A172 (cell line): ENCODE measurements around the gene PPIL6. TPM values are rescaled to one million over a fixed set of nuclear protein-coding genes. Genes with fewer than 3 reads are reported as not detected.
A peak's percentile ranks its signal among the peaks of the same experiment; 100 is the strongest.

Experiments
- DNase-seq: peaks from one replicate; pipeline ENCODE4 v3.0.0-alpha.2; 2015; ENCODE audit warnings: low spot score
- total RNA-seq: library from RNA; depleted of rRNA; stranded (reverse); fragments of >200 nt; shearing (Covaris generic); gene quantifications from 2 replicates; pipeline ENCODE4 v1.2.3, GENCODE V29; 2014; rRNA removed

PPIL6 gene
- 1.7 and 2.4 TPM in 2 replicates for total RNA-seq

GRCh38 chr6:109440331-109441068 lies at the start of gene PPIL6, which contains the start of gene SMPD2:
Gene PPIL6, minus strand, starts transcription at chr6:109440628. Its CDS starts 38 bp downstream, at chr6:109440590.
Gene SMPD2, plus strand, starts transcription at chr6:109440724. Its CDS starts 398 bp downstream, at chr6:109441122.
- DNase-seq = peak; percentile 63

GRCh38 chr6:109488001-109488400 lies 47.6 kb upstream of the PPIL6 start:
- DNase-seq = no peak

GRCh38 chr6:109486068-109486467 lies 45.6 kb upstream of the PPIL6 start:
- DNase-seq = no peak

- DNase-seq = no peak
Observed at GRCh38 chr6:109485266-109485935, 45.0 kb upstream of the PPIL6 start.

- DNase-seq = no peak
Observed at GRCh38 chr6:109484122-109484521, 43.7 kb upstream of the PPIL6 start.

GRCh38 chr6:109483735-109484057 lies 43.3 kb upstream of the PPIL6 start:
- no peak for DNase-seq

- peak; percentile 68 for DNase-seq
Observed at GRCh38 chr6:109482905-109483734, 42.7 kb upstream of the PPIL6 start, which contains the start of gene ZBTB24. Gene ZBTB24, minus strand, starts transcription at chr6:109483219. Its CDS starts 1,193 bp downstream, at chr6:109482026.

- DNase-seq = no peak
Observed at GRCh38 chr6:109480993-109481480, 40.6 kb upstream of the PPIL6 start.

- DNase-seq = no peak
Observed at GRCh38 chr6:109478841-109479624, 38.6 kb upstream of the PPIL6 start.

- DNase-seq = no peak
Observed at GRCh38 chr6:109478222-109478805, 37.9 kb upstream of the PPIL6 start.

- DNase-seq = no peak
Observed at GRCh38 chr6:109477725-109478124, 37.3 kb upstream of the PPIL6 start.

- no peak for DNase-seq
Observed at GRCh38 chr6:109477184-109477583, 36.8 kb upstream of the PPIL6 start.

GRCh38 chr6:109475625-109476024 lies 35.2 kb upstream of the PPIL6 start:
- DNase-seq = no peak

GRCh38 chr6:109474995-109475394 lies 34.6 kb upstream of the PPIL6 start:
- no peak for DNase-seq

GRCh38 chr6:109473120-109473519 lies 32.7 kb upstream of the PPIL6 start:
- no peak for DNase-seq

GRCh38 chr6:109472132-109472995 lies 31.9 kb upstream of the PPIL6 start:
- DNase-seq = no peak

GRCh38 chr6:109471105-109471810 lies 30.8 kb upstream of the PPIL6 start:
- no peak for DNase-seq

GRCh38 chr6:109469591-109470189 lies 29.3 kb upstream of the PPIL6 start:
- DNase-seq = no peak

- DNase-seq = no peak
Observed at GRCh38 chr6:109467696-109468095, 27.3 kb upstream of the PPIL6 start.
